GM21360 (cell line): ENCODE data around the gene ATP9B.

Source experiments
- ATAC-seq: cut with Tn5 transposase; IDR thresholded peaks from one replicate; pipeline ENCODE4 v1.9.1; 2021; ENCODE audit warnings: mild to moderate bottlenecking, moderate library complexity; ENCODE audit not compliant: unreplicated experiment

Gene ATP9B, protein sequence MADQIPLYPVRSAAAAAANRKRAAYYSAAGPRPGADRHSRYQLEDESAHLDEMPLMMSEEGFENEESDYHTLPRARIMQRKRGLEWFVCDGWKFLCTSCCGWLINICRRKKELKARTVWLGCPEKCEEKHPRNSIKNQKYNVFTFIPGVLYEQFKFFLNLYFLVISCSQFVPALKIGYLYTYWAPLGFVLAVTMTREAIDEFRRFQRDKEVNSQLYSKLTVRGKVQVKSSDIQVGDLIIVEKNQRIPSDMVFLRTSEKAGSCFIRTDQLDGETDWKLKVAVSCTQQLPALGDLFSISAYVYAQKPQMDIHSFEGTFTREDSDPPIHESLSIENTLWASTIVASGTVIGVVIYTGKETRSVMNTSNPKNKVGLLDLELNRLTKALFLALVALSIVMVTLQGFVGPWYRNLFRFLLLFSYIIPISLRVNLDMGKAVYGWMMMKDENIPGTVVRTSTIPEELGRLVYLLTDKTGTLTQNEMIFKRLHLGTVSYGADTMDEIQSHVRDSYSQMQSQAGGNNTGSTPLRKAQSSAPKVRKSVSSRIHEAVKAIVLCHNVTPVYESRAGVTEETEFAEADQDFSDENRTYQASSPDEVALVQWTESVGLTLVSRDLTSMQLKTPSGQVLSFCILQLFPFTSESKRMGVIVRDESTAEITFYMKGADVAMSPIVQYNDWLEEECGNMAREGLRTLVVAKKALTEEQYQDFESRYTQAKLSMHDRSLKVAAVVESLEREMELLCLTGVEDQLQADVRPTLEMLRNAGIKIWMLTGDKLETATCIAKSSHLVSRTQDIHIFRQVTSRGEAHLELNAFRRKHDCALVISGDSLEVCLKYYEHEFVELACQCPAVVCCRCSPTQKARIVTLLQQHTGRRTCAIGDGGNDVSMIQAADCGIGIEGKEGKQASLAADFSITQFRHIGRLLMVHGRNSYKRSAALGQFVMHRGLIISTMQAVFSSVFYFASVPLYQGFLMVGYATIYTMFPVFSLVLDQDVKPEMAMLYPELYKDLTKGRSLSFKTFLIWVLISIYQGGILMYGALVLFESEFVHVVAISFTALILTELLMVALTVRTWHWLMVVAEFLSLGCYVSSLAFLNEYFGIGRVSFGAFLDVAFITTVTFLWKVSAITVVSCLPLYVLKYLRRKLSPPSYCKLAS

DNA sequence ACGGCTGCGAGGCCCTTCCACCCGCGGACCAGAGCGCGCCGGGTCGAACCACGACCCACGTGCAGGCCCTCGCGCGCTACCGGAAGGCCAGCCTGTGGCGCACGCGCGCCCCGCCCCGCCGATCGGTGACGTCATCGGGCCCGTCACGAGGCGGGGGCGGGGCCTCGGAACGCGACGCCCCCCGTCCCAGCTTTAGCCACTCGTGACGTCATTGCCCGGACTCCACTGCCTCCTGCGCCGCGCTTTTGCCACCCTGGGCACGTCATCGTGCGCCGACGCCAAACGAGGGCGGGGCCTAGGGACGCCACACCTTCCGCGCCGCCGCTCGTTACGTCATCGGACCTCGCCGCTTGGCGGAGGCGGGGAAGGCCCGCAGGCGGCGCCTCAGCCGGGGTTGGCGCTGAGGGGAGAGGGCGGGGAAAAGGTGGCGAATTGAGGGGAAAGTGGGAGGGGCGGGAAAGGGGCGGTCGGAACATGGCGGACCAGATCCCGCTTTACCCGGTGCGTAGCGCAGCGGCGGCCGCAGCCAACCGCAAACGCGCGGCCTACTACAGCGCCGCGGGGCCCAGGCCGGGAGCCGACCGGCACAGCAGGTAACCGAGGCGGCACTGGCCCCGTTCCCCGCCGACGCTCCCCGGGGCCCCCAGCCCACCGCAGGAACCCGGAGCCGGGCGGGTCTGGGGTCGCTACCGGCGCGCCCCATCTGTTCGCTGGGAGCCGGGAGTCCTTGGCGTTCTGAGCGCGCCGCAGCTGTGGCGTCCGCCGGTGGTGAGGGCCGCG, at the start of gene ATP9B:
Gene ATP9B, plus strand, starts transcription at position 458 of the 780 bp plus-strand sequence. Its CDS starts 17 bp downstream, at position 475.
- ATAC-seq = peak; percentile 84

DNA sequence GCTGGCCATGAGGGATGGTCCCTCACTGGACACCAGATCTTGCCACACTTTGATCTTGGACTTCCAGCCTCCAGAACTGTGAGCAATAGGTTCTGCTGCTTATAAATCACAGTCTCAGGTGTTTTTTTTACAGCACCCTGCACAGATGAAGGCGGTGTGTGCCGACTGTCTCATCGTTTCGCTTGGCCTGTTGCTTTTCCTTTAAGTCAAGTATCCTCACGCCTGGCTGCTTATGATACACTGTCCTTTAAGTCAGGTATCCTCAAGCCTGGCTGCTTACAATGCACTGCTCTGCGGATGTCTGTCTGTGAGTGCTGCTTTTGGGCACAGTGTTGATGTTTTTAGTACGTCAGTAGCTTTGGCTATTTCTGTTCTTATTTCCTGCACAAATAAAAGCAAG, 49.3 kb upstream of the ATP9B start:
- ATAC-seq = no peak

DNA sequence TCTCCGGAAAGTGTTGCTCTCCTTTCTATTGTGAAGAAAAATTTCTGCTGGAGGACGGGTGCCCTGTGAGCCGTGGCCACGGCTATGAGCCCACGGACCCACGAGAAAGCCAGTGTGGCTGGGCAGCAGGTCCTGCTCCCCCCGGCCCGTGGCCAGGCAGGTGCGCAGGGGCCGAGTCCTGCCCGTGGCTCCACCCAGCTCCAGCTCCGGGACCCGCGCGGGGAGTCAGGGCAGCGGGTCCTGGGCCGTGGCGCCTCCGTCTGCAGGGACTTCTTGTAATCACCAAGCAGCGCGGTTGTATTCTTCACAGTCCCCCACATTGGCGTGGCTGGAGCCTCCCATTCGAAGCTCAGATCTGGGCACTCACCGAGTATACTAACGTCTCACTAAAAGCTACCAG, 46.6 kb upstream of the ATP9B start:
- ATAC-seq = no peak

DNA sequence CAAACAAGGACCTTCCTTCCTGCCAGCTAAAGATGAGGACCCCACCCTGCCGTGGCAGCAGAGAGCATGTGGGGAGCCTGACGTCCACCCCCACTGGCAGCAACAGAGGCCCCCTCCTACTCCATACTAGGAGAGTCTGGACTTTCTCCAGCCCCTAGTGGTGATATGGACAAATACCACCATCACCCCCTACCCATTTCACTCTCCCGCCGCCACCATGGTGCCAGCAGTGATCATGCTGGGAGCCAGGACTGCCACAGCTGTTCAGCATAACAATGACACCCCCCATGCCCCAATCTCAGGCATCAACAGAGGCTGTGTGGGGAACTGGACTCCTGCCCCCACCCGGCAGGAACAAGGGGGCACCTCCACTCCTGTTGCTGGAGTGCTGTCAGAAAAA, 42.7 kb upstream of the ATP9B start:
- no peak for ATAC-seq

DNA sequence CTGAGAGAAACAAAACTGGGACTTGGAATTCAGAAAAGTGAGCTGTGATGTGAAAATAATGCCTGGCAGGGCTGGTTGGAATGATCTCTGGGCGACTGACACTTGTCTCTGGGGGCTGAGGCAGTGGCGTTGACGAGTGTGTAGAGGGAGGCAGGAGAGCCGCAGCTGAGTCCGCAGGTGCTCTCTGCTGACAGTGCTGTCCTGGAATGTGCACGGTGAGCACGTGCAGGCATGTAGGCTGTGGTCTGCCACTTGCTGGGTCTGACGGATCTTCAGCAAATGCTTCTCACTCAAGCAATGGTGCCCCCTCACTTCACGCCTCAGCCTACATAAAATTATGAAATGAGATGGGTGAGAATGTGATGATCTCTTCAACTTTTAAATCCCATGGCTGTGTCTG, 38.5 kb upstream of the ATP9B start:
- no peak for ATAC-seq

DNA sequence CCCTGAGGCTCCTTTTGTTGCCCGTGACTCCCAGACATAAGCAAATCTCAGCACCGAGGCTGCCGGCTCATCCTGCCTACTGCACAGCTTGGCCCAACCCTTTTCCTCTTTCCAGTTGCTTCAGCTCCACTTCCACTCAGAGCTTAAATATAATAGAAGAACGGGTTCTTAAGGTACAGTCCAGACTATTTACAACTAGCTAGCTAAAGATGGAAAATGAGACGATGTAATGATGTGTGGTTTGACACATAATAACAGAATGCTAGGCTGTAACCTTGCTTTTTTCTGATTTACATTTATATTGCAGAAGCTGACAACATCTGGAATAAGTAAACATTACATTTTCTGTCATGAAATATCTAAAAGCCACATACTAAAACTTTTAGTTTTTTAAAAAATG, 26.9 kb upstream of the ATP9B start:
- ATAC-seq = no peak

DNA sequence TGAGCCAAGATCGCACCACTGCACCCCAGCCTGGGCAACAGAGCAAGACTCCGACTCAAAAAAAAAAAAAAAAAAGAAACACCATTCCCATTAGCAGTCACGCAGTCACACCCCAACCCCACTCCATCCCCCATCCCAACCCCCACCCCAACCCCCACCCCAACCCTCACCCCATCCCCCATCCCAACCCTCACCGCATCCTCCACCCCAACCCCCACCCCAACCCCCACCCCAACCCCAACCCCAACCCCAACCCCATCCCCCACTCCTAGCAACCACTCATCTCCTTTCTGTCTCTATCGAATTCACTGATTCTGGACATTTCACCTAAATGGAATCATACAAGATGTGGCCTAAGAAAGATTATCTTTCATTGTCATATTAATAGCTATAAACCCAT, 25.9 kb upstream of the ATP9B start:
- ATAC-seq = no peak

DNA sequence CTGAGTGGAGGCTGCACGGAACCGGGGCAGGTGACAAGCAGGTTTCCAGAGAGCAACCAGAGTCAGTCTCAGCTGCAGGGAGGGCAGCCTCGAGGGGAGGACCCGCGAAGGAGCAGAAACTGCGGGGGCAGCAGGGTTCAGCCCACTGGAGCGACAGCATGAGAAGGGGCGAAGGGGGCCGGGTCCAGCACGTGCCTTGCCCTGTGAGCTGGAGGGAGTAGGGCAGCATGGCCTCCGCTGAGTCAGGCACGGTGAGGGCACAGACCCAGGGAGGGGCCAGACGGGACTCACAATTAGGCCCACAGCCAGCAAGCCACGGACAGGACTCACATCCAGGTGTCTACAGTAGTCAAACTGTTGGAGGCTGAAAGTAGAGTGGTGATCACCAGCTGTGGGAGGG, 22.7 kb upstream of the ATP9B start:
- no peak for ATAC-seq

DNA sequence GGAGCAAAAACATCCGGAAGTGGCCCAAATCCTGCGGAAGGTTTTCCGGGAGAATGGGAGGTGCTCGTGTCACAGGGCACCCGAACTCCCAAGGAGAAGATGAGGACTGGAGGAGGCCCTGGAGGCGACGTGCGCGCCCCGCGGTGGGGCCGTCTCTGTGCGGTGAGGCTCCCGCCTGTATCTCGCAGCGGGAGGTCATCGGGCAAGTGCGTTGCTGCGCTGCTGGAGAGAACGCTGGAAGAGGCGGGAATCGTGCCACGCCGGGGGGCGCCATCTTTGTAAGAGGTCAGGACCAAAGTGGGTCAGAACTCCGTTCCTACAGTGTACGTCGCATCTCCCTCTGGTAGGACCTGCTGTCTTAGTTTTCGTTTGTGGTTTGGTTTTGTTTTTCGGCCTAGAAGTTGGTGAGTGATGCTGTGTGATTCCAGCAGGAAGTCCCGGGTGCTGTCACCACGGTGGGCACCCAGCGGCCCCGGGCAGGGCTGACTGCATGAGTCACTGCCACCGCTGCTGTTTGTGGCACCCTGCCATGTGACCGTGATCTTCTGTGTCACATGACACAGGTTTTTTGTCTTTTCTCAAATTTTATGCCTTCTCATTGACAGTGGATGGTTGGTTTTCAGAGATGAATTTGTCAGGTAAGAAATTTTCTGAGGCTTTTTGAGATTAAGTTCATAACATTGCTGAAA, 21.5 kb upstream of the ATP9B start:
- ATAC-seq = no peak

DNA sequence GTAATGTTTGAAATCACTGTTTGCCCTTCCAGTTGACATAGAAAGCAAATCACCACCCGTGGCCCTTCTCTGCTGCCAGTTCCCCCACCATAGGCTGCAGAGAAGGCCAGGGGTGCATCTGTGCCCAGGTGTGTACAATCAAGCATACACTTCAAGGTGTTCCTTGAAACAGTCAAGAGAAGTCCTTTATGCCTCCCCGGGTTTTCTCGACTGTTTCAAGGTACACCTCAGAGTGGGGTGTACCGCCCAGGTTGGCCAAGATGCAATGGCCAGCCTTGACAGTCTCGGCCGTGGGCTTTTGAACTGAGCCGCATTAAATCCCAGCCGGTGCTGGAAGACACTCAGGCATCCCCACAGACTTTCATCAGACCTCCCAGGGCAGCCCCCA, 21.0 kb upstream of the ATP9B start:
- ATAC-seq = no peak

DNA sequence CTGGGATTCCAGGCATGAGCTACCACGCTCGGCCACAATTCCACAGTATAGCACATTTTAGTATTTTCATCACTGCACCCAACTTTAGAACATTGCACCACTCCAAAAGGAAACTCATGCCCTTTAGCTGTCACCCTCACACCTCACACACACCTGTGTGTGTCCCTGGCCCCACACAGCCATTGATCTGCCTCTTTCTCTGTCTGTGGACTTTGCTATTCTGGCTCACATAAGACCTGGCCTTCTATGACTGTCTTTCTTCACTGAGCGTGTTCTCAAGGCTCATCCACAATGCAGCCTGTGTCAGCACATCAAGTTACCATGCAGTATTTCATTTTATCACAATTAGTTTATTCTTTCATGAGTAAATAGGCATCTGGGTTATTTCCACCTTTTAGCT, 19.7 kb upstream of the ATP9B start:
- no peak for ATAC-seq

DNA sequence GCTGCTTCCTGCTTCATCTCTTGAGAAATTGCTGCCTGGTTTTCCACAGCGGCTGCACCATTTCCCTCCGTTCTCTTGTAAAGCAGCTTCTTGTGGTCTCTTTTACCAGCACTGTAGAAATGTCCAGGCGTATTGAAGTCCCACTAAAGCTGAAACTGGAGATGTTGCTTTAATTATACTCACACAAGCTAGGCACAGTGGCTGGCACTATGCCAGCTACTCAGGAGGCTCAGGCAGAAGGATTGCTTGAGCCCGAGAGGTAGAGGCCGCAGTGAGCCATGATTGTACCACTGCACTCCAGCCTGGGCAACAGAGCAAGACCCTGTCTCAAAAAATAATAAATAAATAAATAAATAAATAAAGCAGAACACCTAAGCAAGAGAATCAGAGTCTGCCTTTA, 19.2 kb upstream of the ATP9B start:
- no peak for ATAC-seq

DNA sequence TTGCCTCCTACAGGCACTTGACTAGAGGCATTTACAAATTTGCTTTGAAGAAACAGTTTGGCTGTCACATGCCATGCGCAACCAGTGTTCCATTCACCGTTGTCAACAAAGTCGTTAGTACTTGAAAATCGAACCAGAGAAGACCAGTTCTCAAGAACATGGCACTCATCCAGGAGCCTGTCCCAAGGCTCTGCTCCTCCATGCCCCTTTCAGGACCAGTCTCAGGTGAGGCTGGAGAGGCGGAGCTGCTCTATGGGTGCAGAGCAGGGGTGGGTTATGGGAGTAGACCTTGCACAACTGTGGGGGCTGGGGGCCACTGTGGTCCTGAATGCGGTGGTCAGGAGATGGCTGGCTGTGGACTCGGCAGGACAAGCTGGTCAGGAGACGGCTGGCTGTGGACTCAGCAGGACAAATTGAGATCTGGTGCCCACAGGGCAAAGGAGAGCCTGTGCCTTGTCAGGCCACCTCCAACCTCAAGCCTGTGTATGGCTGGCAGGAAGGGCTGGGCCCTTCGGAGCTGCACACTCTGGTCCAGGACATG, 12.3 kb upstream of the ATP9B start:
- ATAC-seq = no peak

DNA sequence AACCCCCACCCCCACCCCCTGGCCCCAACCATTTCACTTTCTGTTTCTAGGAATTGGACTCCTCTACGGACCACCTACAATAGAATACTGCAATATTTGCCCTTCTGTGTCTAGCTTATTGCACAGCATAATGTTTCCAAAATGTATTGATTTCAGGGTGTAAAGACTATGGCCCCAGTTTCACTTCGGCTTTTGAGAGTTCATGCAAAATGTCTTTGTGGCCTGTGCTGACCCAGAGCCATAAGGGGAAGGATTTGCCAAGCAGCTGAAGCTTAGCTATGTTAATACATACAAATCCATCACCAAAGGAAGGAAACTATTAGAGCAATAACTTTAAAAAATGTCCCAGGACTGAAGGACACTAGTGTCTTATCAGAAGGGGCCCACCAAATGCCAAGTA, 11.2 kb upstream of the ATP9B start:
- ATAC-seq = peak; percentile 56

DNA sequence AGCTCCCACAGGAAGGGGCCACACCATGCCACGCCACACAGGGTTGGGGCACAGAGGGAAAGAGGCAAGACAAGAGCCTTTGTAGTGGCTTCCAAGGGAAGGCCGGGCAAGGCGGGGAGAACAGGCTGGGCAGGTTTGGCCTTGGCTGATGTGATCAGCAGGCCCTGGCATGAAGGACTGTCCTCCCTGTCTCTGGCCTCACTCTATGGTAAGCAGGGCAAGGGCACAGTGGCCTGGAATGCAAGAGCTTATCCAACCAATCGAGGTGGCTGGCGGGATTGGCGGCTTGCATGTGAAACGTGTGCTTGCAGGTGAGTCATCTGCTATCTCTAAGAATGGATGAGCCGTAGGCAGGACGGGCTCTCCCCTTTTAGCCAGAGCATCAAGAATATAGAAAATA, 6.4 kb upstream of the ATP9B start:
- no peak for ATAC-seq

DNA sequence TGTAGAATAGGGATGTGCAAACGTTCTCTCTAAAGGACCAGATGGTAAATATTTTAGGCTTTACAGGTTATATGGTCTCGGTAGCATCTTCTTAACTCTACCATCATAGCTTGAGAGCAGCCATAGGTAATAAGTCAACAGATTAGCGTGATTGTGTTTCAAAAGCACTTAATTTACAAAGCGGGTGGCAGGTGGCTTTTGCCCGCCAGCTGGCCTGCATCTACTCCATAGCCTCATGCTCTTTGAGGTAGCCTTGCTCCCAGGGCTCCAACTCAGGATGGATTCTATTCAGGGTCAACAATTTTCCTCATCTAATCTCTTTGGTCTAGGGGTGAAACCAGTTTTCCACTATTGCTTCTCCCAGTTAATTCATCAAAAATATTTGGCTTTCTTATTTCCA, 5.0 kb upstream of the ATP9B start:
- no peak for ATAC-seq

DNA sequence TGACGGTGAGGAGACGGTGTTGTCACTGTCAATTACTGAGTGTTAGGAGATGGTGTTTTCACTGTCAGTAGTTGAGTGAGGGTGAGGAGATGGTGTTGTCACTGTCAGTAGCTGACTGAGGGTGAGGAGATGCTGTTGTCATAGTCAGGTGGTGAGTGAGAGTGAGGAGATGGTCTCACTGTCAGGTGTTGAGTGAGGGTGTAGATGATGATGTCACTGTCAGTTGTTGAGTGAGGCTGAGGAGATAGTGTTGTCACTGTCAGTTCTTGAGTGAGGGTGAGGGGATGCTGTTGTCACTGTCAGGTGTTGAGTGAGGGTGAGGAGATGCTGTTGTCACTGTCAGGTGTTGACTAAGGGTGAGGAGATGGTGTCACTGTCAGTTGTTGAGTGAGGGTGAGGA, 3.4 kb upstream of the ATP9B start:
- ATAC-seq = no peak

DNA sequence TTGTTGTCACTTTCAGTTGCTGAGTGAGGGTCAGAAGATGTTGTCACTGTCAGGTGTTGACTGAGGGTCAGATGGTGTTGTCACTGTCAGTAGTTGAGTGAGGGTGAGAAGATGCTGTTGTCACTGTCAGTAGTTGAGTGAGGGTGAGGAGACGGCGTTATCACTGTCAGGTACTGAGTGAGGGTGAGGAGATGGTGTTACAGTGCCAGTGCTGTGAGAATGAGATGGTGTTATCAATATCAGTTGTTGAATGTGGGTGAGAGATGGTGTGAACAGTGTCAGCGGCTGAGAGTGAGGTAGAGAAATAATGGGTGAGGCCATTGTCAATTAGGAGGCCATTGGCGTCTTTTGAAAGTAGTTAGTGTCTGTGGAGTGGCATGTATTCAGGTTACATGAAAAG, 1.6 kb upstream of the ATP9B start:
- no peak for ATAC-seq

DNA sequence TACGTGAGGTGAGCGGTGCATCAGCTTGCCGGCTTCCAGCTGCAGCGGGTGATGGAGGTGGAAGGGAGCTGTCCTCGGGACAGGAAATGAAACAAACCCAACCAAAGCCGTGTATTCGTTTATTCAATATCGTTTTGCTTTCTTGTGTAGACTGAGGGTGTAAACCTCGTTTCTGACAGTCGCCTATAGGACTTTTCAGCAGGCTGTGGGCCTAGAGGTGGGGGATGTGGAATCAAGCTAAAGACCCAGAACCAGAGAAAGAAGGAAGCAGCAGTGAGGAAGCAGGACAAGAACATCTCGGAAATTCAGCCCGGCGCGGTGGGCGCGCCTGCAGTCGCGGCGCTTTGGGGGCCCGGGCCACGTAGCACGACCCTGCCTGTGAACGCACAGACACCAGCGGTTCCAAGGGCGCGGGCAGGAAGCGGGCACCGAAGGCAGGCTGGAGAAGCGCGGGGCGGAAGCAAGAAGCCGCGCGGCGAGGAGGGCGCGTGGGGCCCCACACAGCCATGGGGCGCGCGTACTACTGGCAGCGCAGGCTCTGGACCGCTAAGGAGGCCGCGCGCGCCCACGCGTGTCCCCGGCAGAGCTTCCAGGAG, 755 bp upstream of the ATP9B start:
- peak; percentile 29 for ATAC-seq

DNA sequence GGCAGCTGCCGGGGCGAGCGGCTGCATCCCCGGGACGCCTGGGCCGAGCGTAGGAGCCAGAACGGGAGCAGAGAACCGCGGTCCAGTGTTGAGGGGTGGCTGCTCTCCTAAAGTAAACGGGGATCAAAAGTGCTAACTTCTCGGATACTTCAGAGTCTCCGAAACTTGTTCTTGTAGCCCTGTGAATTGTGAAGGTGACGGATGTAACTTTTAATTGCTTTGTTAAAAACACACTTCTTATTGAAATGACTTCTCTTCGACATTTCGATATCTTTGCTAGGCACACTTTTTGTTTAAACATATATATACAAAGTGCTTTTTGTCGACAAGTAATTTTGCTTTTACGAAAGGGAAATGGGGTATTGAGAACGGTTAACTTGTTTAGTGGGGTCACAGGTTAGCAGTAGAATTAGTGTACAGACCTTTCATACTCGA, 540 bp downstream of the ATP9B start:
- ATAC-seq = no peak
